Neuron (in vitro differentiated cells): Measurements from ENCODE around the gene EGLN1.
A peak's percentile ranks its signal among the peaks of the same experiment; 100 is the strongest.

Source experiments
- H2AFZ ChIP-seq: one replicate; pipeline ENCODE4 v1.6.1; 2013; ENCODE audit warnings: low read depth, mild to moderate bottlenecking, inconsistent platforms, low read length, moderate library complexity
- H3K27me3 ChIP-seq: one replicate; pipeline ENCODE4 v1.6.1; 2013; ENCODE audit warnings: low read length; ENCODE audit not compliant: insufficient read depth
- H3K36me3 ChIP-seq: one replicate; pipeline ENCODE4 v1.6.1; 2013; ENCODE audit warnings: low read length; ENCODE audit not compliant: insufficient read depth
- H3K4me1 ChIP-seq: one replicate; pipeline ENCODE4 v1.6.1; 2013; ENCODE audit warnings: low read length; ENCODE audit not compliant: insufficient read depth
- H3K4me3 ChIP-seq: 2 replicates; pipeline ENCODE4 v1.5.1; 2013; ENCODE audit warnings: mild to moderate bottlenecking, low read length, moderate library complexity
- H3K9me3 ChIP-seq: one replicate; pipeline ENCODE4 v1.6.1; 2013; ENCODE audit warnings: low read length

Gene EGLN1

DNA sequence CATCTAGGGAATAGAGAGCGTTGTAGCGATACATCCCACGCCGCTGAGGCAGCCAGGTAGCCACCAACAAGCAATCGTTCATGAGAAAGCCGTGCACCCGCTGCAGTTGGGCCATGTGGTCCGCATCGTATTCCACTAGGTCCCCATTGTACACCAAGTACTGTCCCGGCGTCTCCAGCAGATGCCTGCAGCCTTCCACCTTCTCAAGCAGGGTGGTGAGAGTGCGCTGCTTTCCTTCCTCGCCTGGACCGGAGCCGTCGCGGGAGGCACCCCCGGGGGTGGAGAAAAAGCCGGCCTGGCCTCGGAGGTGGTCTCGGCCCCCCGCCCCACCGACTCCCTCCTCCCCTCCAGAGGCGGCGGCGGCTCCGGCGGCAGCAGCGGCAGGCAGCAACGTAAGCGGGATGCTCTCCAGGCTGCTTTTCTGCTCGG is 85.0 kb downstream of the EGLN1 start:
- peaks cover 16% of the 10 kb centered on the region for H3K36me3 ChIP-seq
- no peaks in the 10 kb centered on the region for H3K9me3 ChIP-seq
- peaks cover 44% of the 10 kb centered on the region for H3K4me1 ChIP-seq
- no peaks in the 10 kb centered on the region for H3K27me3 ChIP-seq
- peak overlapping the region; percentile 71 for H3K4me3 ChIP-seq
- H2AFZ ChIP-seq = peak overlapping the region; percentile 24

DNA sequence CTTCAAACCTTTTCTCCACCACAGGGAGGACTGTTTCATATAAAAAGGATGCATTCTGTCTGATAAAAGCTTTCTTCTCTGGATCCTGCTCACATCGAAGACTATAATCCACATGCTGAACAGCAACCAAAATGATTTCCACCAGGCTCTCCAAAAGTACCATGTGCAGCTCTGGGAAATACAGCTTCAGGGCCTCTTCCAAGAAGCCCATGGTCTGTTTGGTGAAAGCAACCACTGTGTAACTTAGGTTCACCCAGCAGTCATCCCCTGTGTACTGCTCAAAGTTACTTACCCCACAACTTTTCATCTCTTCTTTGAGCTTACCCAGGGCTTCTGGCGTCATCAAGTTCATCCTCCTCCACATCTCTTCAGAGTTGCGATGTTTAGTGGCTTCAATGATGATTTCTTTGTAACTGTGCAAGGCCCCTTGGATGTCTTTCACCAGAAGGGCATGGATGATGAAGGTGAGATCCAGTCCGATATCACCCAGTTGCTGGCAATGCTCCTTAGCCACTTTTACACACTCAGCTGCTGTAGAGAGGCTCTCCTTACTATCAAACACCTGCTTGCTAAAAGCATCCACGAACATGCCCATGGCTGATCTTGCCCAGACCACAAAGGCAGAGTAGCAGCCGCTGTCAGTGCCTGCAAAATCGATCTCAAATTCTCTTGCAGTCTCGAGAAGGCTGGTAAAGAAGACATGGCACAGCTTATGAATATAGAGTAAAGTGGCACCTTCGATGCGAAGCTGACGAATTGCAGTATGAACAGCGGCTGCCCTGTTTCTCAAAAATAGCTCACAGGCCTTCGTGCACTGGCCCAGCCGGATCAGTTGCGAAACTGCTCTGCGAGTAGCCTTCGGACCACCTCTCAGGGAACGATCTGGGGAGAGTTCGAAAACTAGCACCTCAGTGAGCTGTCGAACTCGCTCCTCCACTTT is 86.2 kb downstream of the EGLN1 start:
- peaks cover 44% of the 10 kb centered on the region for H3K4me1 ChIP-seq
- no peaks in the 10 kb centered on the region for H3K27me3 ChIP-seq
- H3K4me3 ChIP-seq = peak overlapping the region; percentile 71
- no peaks in the 10 kb centered on the region for H3K9me3 ChIP-seq
- H3K36me3 ChIP-seq = peaks cover 14% of the 10 kb centered on the region
- H2AFZ ChIP-seq = no peak overlapping the region

DNA sequence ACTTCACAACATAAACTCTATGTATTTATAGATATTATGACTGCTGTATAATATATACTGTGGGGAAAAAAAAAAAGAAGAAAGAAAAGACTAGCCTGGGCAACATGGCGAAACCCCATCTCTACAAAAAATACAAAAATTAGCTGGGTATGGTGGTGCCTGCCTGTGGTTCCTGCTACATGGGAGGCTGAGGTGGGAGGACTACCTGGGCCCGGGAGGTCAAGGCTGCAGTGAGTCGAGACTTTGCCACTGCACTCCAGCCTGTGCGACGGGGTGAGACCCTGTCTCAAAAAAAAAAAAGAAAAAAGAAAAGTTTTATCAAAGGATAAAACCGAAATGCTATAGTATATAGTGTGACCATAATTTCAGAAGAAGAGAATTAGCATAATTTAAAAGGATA is 87.1 kb downstream of the EGLN1 start:
- Histone ChIP-seq H3K9me3 (no peaks in the 10 kb centered on the region), H3K36me3 (peaks cover 9% of the 10 kb centered on the region), H2AFZ (no peak overlapping the region), H3K27me3 (no peaks in the 10 kb centered on the region), H3K4me1 (peaks cover 44% of the 10 kb centered on the region), H3K4me3 (peak overlapping the region; percentile 34)

DNA sequence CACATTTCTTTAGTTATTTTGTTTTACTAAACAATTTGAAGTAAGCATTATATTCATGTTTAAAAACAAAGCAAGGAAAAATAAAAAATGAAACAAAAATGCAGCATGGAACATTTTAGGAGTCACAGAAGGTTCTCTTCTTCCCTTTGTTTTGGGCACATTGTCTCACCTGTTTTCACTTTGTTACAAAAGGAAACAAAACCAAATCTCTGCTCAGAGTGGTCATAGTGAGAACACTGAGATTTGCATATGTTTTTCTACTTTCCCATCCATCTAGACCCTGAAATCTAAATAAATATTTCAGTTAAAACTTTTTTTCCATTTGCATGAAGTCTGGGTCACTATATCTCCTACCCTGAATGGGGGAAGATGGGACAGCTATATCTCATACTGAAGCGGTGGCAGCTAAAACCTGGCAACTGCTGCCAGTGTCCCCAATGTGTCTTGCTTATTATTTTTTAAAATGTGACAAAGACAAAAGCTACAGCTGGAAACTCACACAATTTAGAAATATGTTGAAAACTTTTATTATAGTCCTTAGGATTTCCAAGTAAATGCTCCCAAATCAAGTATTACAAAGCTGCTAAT is 87.9 kb downstream of the EGLN1 start:
- Histone ChIP-seq H3K36me3 (peaks cover 9% of the 10 kb centered on the region), H3K4me1 (peaks cover 38% of the 10 kb centered on the region), H3K4me3 (peak overlapping the region; percentile 34), H3K9me3 (no peaks in the 10 kb centered on the region), H3K27me3 (no peaks in the 10 kb centered on the region), H2AFZ (no peak overlapping the region)

DNA sequence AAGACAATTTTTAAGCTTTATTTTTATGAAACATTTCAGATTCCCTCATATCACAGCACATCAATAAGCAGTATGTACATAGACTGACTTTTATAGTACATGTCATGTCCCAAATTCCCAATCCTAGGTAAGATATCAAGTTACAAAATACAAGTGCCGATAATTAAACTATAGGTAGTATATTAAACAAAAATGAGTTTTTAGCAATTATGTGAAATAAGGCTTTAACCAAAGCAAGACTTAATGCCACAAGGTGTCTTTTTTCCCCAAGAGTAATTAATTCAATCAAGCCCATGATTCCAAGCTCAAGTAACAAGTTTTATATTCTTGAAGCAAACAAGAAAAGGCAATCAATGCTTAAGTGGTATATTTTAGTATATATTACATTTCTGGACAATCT is 89.3 kb downstream of the EGLN1 start:
- Histone ChIP-seq H3K27me3 (no peaks in the 10 kb centered on the region), H3K36me3 (peaks cover 9% of the 10 kb centered on the region), H3K4me1 (peaks cover 37% of the 10 kb centered on the region), H2AFZ (no peak overlapping the region), H3K9me3 (no peaks in the 10 kb centered on the region), H3K4me3 (no peak overlapping the region)

DNA sequence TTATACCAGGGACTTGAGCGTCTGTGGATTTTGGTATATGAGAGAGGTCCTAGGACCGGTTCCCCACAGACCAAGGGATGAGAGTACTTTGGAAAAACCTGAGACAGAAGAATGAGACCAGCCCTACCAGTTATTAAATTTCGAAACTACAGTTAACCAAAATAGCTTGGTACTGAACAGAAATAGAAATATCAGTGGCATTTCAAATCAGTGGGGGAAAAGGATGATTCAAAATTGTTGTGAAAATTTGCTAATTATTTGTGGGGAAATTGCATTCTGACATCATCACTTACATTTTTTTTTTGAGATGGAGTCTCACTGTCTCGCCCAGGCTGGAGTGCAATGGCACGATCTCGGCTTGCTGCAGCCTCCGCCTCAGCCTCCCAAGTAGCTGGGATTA is 92.6 kb downstream of the EGLN1 start:
- peaks cover 3% of the 10 kb centered on the region for H3K36me3 ChIP-seq
- H2AFZ ChIP-seq = no peak overlapping the region
- H3K4me3 ChIP-seq = no peak overlapping the region
- H3K4me1 ChIP-seq = peaks cover 13% of the 10 kb centered on the region
- no peaks in the 10 kb centered on the region for H3K27me3 ChIP-seq
- no peaks in the 10 kb centered on the region for H3K9me3 ChIP-seq

DNA sequence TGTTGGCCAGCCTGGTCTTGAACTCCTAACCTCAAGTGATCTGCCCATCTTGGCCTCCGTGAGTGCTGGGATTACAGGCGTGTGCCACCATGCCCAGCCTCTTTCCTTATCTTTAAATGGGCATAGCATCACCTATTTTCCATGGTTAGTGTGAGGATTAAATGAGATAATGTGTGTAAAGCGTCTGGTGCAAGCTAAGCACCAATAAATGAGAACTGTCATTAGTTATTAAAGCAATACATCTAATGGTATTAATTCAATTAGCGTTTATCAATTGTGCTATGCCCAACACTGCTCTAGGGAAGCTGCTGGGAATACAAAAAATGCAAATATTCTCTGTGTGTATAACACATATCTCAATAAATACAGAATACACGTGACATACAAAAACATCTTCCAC is 94.5 kb downstream of the EGLN1 start:
- Histone ChIP-seq H3K4me3 (no peak overlapping the region), H3K36me3 (no peaks in the 10 kb centered on the region), H3K9me3 (no peaks in the 10 kb centered on the region), H2AFZ (no peak overlapping the region), H3K4me1 (peaks cover 2% of the 10 kb centered on the region), H3K27me3 (no peaks in the 10 kb centered on the region)

DNA sequence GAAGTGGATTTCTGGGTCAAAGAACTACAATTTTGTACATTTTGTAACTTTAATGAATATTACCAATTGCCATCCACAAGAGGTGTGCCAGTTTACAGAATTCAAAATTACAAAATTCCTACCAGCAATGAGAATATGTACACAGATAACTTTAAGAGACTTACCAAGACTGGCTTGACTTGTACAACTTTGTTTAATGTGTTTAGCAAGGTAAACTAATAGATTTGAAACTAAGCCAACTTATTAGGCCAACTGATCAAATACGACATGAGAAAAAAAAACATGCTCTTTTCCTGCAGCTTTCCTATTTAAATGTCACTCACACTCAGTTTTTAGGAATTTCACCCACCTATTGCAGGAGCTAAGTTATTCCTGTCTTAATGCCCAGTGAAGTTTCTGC is 95.8 kb downstream of the EGLN1 start:
- no peaks in the 10 kb centered on the region for H3K27me3 ChIP-seq
- no peak overlapping the region for H2AFZ ChIP-seq
- no peaks in the 10 kb centered on the region for H3K36me3 ChIP-seq
- H3K4me1 ChIP-seq = peaks cover 2% of the 10 kb centered on the region
- no peak overlapping the region for H3K4me3 ChIP-seq
- H3K9me3 ChIP-seq = no peaks in the 10 kb centered on the region

DNA sequence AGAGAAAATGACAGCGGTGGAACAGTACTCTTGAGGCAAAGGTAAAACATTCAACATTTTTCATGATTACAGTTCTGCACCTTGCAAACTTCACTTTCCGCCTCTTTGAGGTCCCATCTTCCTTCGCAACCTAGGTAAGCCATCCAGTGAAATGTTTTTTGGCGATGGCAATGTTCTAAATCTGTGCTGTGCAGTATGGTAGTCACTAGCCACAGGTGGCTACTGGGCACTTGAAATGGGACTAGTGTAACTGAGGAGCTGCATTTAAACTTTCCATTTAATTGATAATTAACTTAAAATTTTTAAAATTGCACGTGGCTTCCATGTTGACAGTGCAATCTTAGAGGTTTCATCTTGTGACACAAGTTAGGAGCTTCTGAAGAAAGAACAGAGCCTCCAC is 97.4 kb downstream of the EGLN1 start:
- Histone ChIP-seq H3K4me1 (peaks cover 2% of the 10 kb centered on the region), H3K36me3 (no peaks in the 10 kb centered on the region), H2AFZ (no peak overlapping the region), H3K4me3 (no peak overlapping the region), H3K27me3 (no peaks in the 10 kb centered on the region), H3K9me3 (no peaks in the 10 kb centered on the region)

DNA sequence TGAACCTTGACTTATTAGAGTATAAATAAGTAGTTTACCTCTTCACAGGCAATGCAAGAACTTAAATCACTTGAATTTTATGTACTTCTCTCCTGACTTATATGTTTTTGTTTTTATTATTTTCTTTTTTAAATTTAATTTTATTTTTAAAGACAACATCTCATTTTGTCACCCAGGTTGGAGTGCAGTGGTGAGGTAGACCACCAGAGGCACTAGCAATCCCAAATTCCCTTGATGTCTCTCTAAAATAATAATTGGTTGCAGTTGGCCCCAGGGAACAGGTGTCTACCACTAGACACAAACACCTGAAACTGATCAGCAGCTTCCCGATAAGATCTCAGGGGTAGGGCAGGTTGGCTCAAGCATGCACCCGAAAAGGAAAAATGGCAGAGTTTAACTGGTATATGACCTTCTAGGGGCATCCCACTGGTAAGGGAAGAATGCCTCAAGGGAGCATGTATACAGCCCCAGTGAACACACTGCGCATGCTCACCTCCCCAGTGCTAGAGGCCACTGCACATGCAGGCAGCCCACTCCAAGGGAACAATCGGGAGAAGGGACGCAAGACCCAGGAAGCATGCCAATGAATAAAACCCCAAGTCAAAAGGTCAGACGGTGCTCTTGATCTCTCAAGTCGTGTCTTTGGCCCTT is 99.1 kb downstream of the EGLN1 start:
- H3K4me3 ChIP-seq = no peak overlapping the region
- peaks cover 2% of the 10 kb centered on the region for H3K4me1 ChIP-seq
- no peaks in the 10 kb centered on the region for H3K36me3 ChIP-seq
- H3K9me3 ChIP-seq = peaks cover 1% of the 10 kb centered on the region
- no peaks in the 10 kb centered on the region for H3K27me3 ChIP-seq
- no peak overlapping the region for H2AFZ ChIP-seq

DNA sequence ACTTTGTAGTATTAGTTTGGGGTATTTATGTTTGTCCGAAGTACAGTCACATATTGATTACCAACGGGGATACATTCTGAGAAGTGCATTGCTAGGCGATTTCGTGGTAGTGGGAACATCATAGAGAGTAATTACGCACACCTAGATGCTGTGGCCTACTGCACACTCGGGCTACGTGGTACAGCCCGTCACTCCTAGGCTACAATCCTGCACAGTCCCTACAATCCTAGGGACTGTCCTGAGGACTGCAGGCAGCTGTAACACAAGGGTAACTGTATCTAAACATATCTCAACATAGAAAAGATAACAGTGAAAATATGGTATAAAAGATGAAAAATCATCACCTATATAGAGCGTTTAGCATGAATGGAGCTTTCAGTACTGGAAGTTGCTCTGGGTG is 103.0 kb downstream of the EGLN1 start:
- H3K27me3 ChIP-seq = no peaks in the 10 kb centered on the region
- no peak overlapping the region for H2AFZ ChIP-seq

DNA sequence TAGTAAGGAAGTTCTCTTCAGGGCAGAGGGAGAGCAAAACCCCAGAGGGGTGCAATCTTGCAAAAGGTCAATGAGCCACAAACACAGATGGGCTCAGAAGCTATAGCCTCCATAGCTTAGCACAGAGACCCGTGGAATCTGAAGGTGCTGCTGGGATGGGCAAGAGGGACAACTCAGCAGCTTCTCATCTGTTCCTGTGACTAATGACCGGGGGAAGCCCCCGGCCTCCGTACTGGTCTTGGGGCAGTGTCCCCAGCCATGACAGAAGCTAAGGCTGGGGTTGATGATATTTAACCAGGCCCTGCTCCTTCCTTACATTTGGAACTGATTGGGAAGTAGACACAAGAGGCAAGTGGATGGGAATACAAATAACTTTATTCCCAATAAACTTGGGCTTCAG is 103.5 kb downstream of the EGLN1 start:
- peaks cover 1% of the 10 kb centered on the region for H3K9me3 ChIP-seq
- no peaks in the 10 kb centered on the region for H3K36me3 ChIP-seq
- no peaks in the 10 kb centered on the region for H3K27me3 ChIP-seq
- H3K4me1 ChIP-seq = no peaks in the 10 kb centered on the region
- H3K4me3 ChIP-seq = no peak overlapping the region
- H2AFZ ChIP-seq = no peak overlapping the region

More for the DNA sequence above, 103.0 kb downstream of the EGLN1 start:
- Histone ChIP-seq H3K9me3 (peaks cover 1% of the 10 kb centered on the region), H3K4me1 (peaks cover under 1% of the 10 kb centered on the region), H3K4me3 (no peak overlapping the region), H3K36me3 (no peaks in the 10 kb centered on the region)

DNA sequence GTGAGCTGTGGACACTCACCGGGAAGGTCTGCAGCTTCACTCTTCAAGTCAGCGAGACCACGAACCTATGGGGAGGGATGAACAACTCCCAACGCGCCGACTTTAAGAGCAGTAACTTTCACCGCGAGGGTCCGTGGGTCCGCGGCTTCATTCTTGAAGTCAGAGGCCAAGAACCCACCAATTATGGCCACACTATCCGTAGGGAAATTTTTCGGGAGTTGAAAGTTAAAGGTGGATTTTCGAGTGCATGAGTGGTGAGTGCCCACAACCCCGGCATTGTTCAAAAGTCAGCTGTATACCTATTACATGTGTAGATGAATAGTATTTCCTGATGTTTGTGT is 104.1 kb downstream of the EGLN1 start:
- H3K4me3 ChIP-seq = no peak overlapping the region
- no peaks in the 10 kb centered on the region for H3K36me3 ChIP-seq
- no peaks in the 10 kb centered on the region for H3K4me1 ChIP-seq
- H3K9me3 ChIP-seq = peaks cover 1% of the 10 kb centered on the region
- H3K27me3 ChIP-seq = no peaks in the 10 kb centered on the region
- H2AFZ ChIP-seq = no peak overlapping the region
